HCT116 (cell line): ENCODE data around the gene CFDP1. TPM values are rescaled to one million over a fixed set of nuclear protein-coding genes. Genes with fewer than 3 reads are reported as not detected.

Experiments
- ATAC-seq: fragments of 200-7000 bp; cut with Tn5 transposase; 2 replicates; pipeline ENCODE4 v1.9.1; 2020; ENCODE audit warnings: mild to moderate bottlenecking, moderate library complexity
- BruUV-seq: library from RNA; stranded (reverse); fragments of 400-500 nt; replicated peaks from 2 replicates; lab custom pipeline; 2021; lab: Mats Ljungman, UMichigan
- CTCF ChIA-PET: fragments of 300-600 bp; sonication (Branson Sonifier 250); formaldehyde crosslinking; loops from one replicate; lab custom pipeline; 2021; ENCODE audit warnings: antibody characterized with exemption; lab: Charles Lee
- POLR2A ChIA-PET: fragments of 300-600, 350-600 bp; sonication (Branson Sonifier 250); formaldehyde crosslinking; loops from one replicate; lab custom pipeline; 2021; ENCODE audit warnings: antibody characterized with exemption; lab: Charles Lee
- RAD21 ChIA-PET, 2 experiments: fragments of 300-600 bp; sonication (Branson Sonifier 250); formaldehyde crosslinking; loops; one replicate each; lab custom pipeline; 2023; ENCODE audit warnings: low total read pairs in 2 of 2; ENCODE audit not compliant: uncharacterized antibody in 2 of 2, unreplicated experiment in 2 of 2, low non-redundant PET in 1 of 2; lab: Charles Lee
- DNase-seq: peaks from one replicate; pipeline ENCODE4 v3.0.0-alpha.2; 2010; ENCODE audit warnings: low read depth, low spot score
- H2AFZ ChIP-seq: fragments of 200-600 bp; shearing (Covaris generic), sonication (generic); 2 replicates; pipeline ENCODE4 v1.6.1; 2017; ENCODE audit warnings: low read depth, mixed run types, mixed read lengths, antibody characterized with exemption, low read length; ENCODE audit not compliant: poor library complexity, severe bottlenecking
- H3K27ac ChIP-seq: 2 replicates; pipeline ENCODE4 v1.5.1; 2012; ENCODE audit warnings: low read depth, low read length
- H3K27me3 ChIP-seq: fragments of 200-600 bp; sonication (generic); 2 replicates; pipeline ENCODE4 v1.6.1; 2016; ENCODE audit warnings: mixed run types, low read length, mixed read lengths; ENCODE audit not compliant: insufficient read depth
- H3K36me3 ChIP-seq, 2 experiments: fragments of 200-500 bp in 1 of 2; fragments of 200-600 bp in 1 of 2; sonication (Bioruptor generic) in 1 of 2; sonication (generic) in 1 of 2; 2 replicates each; pipeline versions ENCODE4 v1.5.1 to v1.6.1; 2014 to 2016; ENCODE audit warnings: low read length in 2 of 2, inconsistent platforms in 1 of 2, mixed read lengths in 1 of 2, mixed run types in 1 of 2; ENCODE audit not compliant: insufficient read depth in 2 of 2, control insufficient read depth in 1 of 2
- H3K4me1 ChIP-seq, 2 experiments: fragments of 200-600 bp in 1 of 2; sonication (generic) in 1 of 2; 2 replicates each; pipeline versions ENCODE4 v1.5.1 to v1.6.1; 2012 to 2017; ENCODE audit warnings: low read length in 2 of 2, inconsistent platforms in 1 of 2, mild to moderate bottlenecking in 1 of 2, mixed read lengths in 1 of 2, mixed run types in 1 of 2, moderate library complexity in 1 of 2; ENCODE audit not compliant: insufficient read depth in 2 of 2, control insufficient read depth in 1 of 2
- H3K4me2 ChIP-seq: fragments of 200-600 bp; sonication (generic); 2 replicates; pipeline ENCODE4 v1.6.1; 2017; ENCODE audit warnings: mixed run types, low read length, mixed read lengths
- H3K4me3 ChIP-seq, 2 experiments: fragments of 200-600 bp in 1 of 2; sonication (generic) in 1 of 2; replicated peaks in 1 of 2; 2 replicates each; pipeline ENCODE4 v1.5.1; 2011 to 2016; ENCODE audit warnings: low read length in 2 of 2, control low read depth in 1 of 2, low read depth in 1 of 2, mild to moderate bottlenecking in 1 of 2, mixed read lengths in 1 of 2, mixed run types in 1 of 2
- H3K79me2 ChIP-seq: fragments of 200-600 bp; sonication (generic); 2 replicates; pipeline ENCODE4 v1.6.1; 2017; ENCODE audit warnings: mild to moderate bottlenecking, mixed run types, low read length, moderate library complexity, mixed read lengths; ENCODE audit not compliant: insufficient read depth
- H3K9ac ChIP-seq: fragments of 200-600 bp; sonication (generic); 2 replicates; pipeline ENCODE4 v1.6.1; 2016; ENCODE audit warnings: low read length, mixed read lengths
- H3K9me2 ChIP-seq: fragments of 200-600 bp; sonication (generic), shearing (Covaris generic); 2 replicates; pipeline ENCODE4 v1.6.1; 2017; ENCODE audit warnings: mixed run types, mild to moderate bottlenecking, moderate library complexity; ENCODE audit not compliant: insufficient read depth
- H3K9me3 ChIP-seq, 2 experiments: fragments of 200-500 bp in 1 of 2; fragments of 200-600 bp in 1 of 2; sonication (Bioruptor generic) in 1 of 2; sonication (generic) in 1 of 2; 2 replicates each; pipeline ENCODE4 v1.6.1; 2014 to 2017; ENCODE audit warnings: low read length in 2 of 2, mixed read lengths in 2 of 2, inconsistent platforms in 1 of 2, low read depth in 1 of 2, mild to moderate bottlenecking in 1 of 2, mixed run types in 1 of 2, moderate library complexity in 1 of 2; ENCODE audit not compliant: control insufficient read depth in 1 of 2, insufficient read depth in 1 of 2
- H4K20me1 ChIP-seq: fragments of 200-600 bp; sonication (generic), shearing (Covaris generic); 2 replicates; pipeline ENCODE4 v1.6.1; 2017; ENCODE audit warnings: mixed run types, mild to moderate bottlenecking, moderate library complexity; ENCODE audit not compliant: insufficient read depth
- CBX3 ChIP-seq: IDR thresholded peaks from 2 replicates; pipeline ENCODE4 v1.6.1; 2012; ENCODE audit warnings: low read depth
- CEBPB ChIP-seq: IDR thresholded peaks from 2 replicates; pipeline ENCODE4 v1.6.1; 2012; ENCODE audit warnings: low read depth
- EZH2phosphoT487 ChIP-seq: fragments of 200-600 bp; IDR thresholded peaks from 2 replicates; pipeline ENCODE4 v1.6.1; 2018; ENCODE audit warnings: antibody characterized with exemption, borderline replicate concordance
- SRF ChIP-seq: IDR thresholded peaks from 2 replicates; pipeline ENCODE4 v1.6.1; 2012; ENCODE audit warnings: low read depth
- YY1 ChIP-seq: IDR thresholded peaks from 2 replicates; pipeline ENCODE4 v1.6.1; 2011; ENCODE audit warnings: low read length, low read depth, moderate library complexity, mild to moderate bottlenecking; ENCODE audit not compliant: insufficient replicate concordance; ENCODE audit errors: extremely low read depth
- ZNF274 ChIP-seq: fragments of 200-500 bp; sonication (Bioruptor generic); IDR thresholded peaks from 2 replicates; pipeline ENCODE4 v1.6.1; 2014; ENCODE audit warnings: mild to moderate bottlenecking, low read depth, low read length, inconsistent platforms
- intact Hi-C: fragments of 100-400 bp; cut with micrococcal nuclease; formaldehyde crosslinking; loops from 2 replicates; pipeline ENCODE4 v1.10.0; 2022
- total RNA-seq: library from RNA; stranded (reverse); gene quantifications from one replicate; pipeline ENCODE4 v1.2.1, GENCODE V29; 2021; ENCODE audit not compliant: unreplicated experiment
- TF ChIP-seq, protein P1 (sequence below): IDR thresholded peaks from 2 replicates; pipeline ENCODE4 v1.6.1; 2012
- TF ChIP-seq, protein P2 (sequence below): IDR thresholded peaks from 2 replicates; pipeline ENCODE4 v1.6.1; 2012; ENCODE audit warnings: low read depth

CFDP1 gene
- total RNA-seq, 1 experiment from 2014 or later = 45.3 TPM

DNA sequence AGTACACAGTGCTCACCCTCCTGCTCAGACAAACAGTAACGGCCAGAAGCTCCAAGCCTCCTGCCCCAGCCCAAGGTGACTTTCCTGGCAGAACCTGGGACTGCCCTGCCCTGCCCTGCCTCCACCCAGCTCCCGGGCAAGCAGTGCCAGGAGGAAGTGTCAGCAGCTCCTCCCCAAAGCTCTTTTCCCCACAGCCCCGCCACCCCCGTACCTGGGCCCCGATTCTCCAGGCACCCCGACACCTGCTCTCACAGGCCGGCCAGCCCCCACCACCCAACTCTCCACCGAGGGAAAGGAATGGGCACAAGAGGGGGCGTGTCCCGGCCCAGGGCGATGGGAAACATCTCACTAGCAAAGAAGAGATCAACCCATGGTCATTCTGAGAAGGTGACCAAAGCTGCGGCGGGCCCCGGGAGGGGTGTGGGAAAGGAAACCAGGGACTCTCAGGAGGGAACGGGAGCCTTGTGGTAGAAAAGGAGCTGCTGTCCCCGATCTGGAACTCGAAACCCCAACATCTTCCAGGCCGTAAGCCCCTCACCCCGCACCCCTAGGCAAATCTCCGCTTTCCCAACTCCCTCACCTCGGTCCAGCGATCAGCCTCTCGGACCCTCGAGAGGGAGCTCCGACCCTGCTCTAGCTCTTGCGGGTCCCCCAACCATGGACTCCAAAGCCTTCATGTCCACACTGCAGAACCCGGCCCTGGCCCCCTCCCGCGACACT is 183.1 kb downstream of the CFDP1 start:
- no peak overlapping the region for H2AFZ ChIP-seq
- ChIA-PET POLR2A (interaction anchor here (2.1 kb wide), 1 partner anchor 55 kb away, joined by 5 read pairs; no protein-coding TSS in a partner anchor), RAD21 (no interaction called here), CTCF (interaction anchor here (1.0 to 1.4 kb wide), 2 partner anchors 23 to 135 kb away, joined by 5 read pairs; no protein-coding TSS in a partner anchor)
- ATAC-seq = no peak; the same call in 1 of the 2 replicates
- H3K9ac ChIP-seq = peak overlapping the region; percentile 91
- H4K20me1 ChIP-seq = no peaks in the 10 kb centered on the region
- H3K4me2 ChIP-seq = peak overlapping the region; percentile 85
- peak overlapping the region; percentile 93 for H3K27ac ChIP-seq
- no peaks in the 10 kb centered on the region for H3K9me2 ChIP-seq
- peak overlapping the region; percentile 73 to 87 for H3K4me3 ChIP-seq
- no peaks in the 10 kb centered on the region; a peak in 1 of 4 replicates for H3K36me3 ChIP-seq
- BruUV-seq = no TSS peak
- peaks cover 65 to 87% of the 10 kb centered on the region in 2 experiments for H3K4me1 ChIP-seq
- peaks cover 79% of the 10 kb centered on the region for H3K79me2 ChIP-seq
- intact Hi-C loops = loop anchor here (2.0 kb wide), 1 partner anchor 15 kb away; no protein-coding TSS in a partner anchor
- no peaks in the 10 kb centered on the region for H3K9me3 ChIP-seq
- TF ChIP-seq YY1 = no peak
- TF ChIP-seq SRF = no peak
- TF ChIP-seq ZNF274 = no peak
- TF ChIP-seq, protein P1, sequence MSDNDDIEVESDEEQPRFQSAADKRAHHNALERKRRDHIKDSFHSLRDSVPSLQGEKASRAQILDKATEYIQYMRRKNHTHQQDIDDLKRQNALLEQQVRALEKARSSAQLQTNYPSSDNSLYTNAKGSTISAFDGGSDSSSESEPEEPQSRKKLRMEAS = no peak
- TF ChIP-seq CEBPB = no peak
- TF ChIP-seq EZH2phosphoT487 = no peak
- TF ChIP-seq CBX3 = no peak
- TF ChIP-seq, protein P2, sequence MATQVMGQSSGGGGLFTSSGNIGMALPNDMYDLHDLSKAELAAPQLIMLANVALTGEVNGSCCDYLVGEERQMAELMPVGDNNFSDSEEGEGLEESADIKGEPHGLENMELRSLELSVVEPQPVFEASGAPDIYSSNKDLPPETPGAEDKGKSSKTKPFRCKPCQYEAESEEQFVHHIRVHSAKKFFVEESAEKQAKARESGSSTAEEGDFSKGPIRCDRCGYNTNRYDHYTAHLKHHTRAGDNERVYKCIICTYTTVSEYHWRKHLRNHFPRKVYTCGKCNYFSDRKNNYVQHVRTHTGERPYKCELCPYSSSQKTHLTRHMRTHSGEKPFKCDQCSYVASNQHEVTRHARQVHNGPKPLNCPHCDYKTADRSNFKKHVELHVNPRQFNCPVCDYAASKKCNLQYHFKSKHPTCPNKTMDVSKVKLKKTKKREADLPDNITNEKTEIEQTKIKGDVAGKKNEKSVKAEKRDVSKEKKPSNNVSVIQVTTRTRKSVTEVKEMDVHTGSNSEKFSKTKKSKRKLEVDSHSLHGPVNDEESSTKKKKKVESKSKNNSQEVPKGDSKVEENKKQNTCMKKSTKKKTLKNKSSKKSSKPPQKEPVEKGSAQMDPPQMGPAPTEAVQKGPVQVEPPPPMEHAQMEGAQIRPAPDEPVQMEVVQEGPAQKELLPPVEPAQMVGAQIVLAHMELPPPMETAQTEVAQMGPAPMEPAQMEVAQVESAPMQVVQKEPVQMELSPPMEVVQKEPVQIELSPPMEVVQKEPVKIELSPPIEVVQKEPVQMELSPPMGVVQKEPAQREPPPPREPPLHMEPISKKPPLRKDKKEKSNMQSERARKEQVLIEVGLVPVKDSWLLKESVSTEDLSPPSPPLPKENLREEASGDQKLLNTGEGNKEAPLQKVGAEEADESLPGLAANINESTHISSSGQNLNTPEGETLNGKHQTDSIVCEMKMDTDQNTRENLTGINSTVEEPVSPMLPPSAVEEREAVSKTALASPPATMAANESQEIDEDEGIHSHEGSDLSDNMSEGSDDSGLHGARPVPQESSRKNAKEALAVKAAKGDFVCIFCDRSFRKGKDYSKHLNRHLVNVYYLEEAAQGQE = no peak
- TF ChIP-seq, all 23 proteins: peak for 0
- H3K27me3 ChIP-seq = no peaks in the 10 kb centered on the region
- DNase-seq = no peak
